ENCODE measurements around the gene CEL. TPM values are rescaled to one million over a fixed set of nuclear protein-coding genes. Genes with fewer than 3 reads are reported as not detected.

Gene CEL
- total RNA-seq, 4 donors from 2014 or later, result 0.27 to 0.46 (median 0.33) TPM; not detected in 1

GRCh38 chr9:133063500-133064231, 1.9 kb downstream of the CEL start:
- no peak for DNase-seq
- no peaks in the 10 kb centered on the region for H3K9me3 ChIP-seq
- H3K27ac ChIP-seq, result no peak overlapping the region
- no peaks in the 10 kb centered on the region for H3K36me3 ChIP-seq
- intact Hi-C loops (cut with DNase I), result no loop called here
- H3K27me3 ChIP-seq, result no peaks in the 10 kb centered on the region
- H3K4me3 ChIP-seq (replicated peaks in 1 of 3), result no peak overlapping the region
- TF ChIP-seq POLR2A (IDR thresholded peaks at IDR 0.05), result no peak
- TF ChIP-seq, protein P1, sequence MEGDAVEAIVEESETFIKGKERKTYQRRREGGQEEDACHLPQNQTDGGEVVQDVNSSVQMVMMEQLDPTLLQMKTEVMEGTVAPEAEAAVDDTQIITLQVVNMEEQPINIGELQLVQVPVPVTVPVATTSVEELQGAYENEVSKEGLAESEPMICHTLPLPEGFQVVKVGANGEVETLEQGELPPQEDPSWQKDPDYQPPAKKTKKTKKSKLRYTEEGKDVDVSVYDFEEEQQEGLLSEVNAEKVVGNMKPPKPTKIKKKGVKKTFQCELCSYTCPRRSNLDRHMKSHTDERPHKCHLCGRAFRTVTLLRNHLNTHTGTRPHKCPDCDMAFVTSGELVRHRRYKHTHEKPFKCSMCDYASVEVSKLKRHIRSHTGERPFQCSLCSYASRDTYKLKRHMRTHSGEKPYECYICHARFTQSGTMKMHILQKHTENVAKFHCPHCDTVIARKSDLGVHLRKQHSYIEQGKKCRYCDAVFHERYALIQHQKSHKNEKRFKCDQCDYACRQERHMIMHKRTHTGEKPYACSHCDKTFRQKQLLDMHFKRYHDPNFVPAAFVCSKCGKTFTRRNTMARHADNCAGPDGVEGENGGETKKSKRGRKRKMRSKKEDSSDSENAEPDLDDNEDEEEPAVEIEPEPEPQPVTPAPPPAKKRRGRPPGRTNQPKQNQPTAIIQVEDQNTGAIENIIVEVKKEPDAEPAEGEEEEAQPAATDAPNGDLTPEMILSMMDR (IDR thresholded peaks at IDR 0.05), result no peak
- WGBS, 2 donors, result 78% methylated on average over 9 to 12 of the region's 14 CpGs
- H3K4me1 ChIP-seq, result no peaks in the 10 kb centered on the region

- no peak for DNase-seq
- H3K27me3 ChIP-seq, result no peaks in the 10 kb centered on the region
- no peaks in the 10 kb centered on the region for H3K4me1 ChIP-seq
- H3K36me3 ChIP-seq, result no peaks in the 10 kb centered on the region
- no peaks in the 10 kb centered on the region for H3K9me3 ChIP-seq
- 93 to 94% methylated on average over 17 to 21 of the region's 30 CpGs for WGBS, 2 donors
- no peak overlapping the region for H3K4me3 ChIP-seq (replicated peaks in 1 of 3)
- H3K27ac ChIP-seq, result no peak overlapping the region
- TF ChIP-seq, protein P1 (IDR thresholded peaks at IDR 0.05), result no peak
- TF ChIP-seq POLR2A (IDR thresholded peaks at IDR 0.05), result no peak
- intact Hi-C loops (cut with DNase I), result no loop called here
These were observed 2.7 kb downstream of the CEL start for GRCh38 chr9:133064241-133065069.

DNA sequence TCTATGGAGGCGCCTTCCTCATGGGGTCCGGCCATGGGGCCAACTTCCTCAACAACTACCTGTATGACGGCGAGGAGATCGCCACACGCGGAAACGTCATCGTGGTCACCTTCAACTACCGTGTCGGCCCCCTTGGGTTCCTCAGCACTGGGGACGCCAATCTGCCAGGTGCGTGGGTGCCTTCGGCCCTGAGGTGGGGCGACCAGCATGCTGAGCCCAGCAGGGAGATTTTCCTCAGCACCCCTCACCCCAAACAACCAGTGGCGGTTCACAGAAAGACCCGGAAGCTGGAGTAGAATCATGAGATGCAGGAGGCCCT, 3.2 kb downstream of the CEL start:
- Histone ChIP-seq H3K4me1 (no peaks in the 10 kb centered on the region), H3K4me3 (replicated peaks in 1 of 3) (no peak overlapping the region), H3K9me3 (no peaks in the 10 kb centered on the region), H3K36me3 (no peaks in the 10 kb centered on the region), H3K27ac (no peak overlapping the region), H3K27me3 (no peaks in the 10 kb centered on the region)
- whole genome bisulfite sequencing, 2 donors, result 93 to 99% methylated on average over 12 to 17 of the region's 17 CpGs
- no peak for DNase-seq
- intact Hi-C loops (cut with DNase I), result no loop called here
- no peak for TF ChIP-seq POLR2A (IDR thresholded peaks at IDR 0.05)
- TF ChIP-seq, protein P1 (IDR thresholded peaks at IDR 0.05), result no peak

- no peak overlapping the region for H3K4me3 ChIP-seq (replicated peaks in 1 of 3)
- H3K4me1 ChIP-seq, result no peaks in the 10 kb centered on the region
- H3K27me3 ChIP-seq, result no peaks in the 10 kb centered on the region
- H3K36me3 ChIP-seq, result no peaks in the 10 kb centered on the region
- WGBS, 2 donors, result 91 to 97% methylated on average over 24 to 25 of the region's 25 CpGs
- no peak overlapping the region for H3K27ac ChIP-seq
- no peak for DNase-seq
- H3K9me3 ChIP-seq, result no peaks in the 10 kb centered on the region
- TF ChIP-seq, protein P1 (IDR thresholded peaks at IDR 0.05), result no peak
- TF ChIP-seq POLR2A (IDR thresholded peaks at IDR 0.05), result no peak
- intact Hi-C loops (cut with DNase I), result no loop called here
These were observed 4.6 kb downstream of the CEL start for GRCh38 chr9:133066181-133066983.
